A549 (cell line): ENCODE results near the gene IPO9. TPM values are rescaled to one million over a fixed set of nuclear protein-coding genes. Genes with fewer than 3 reads are reported as not detected.

Experiments
- ATAC-seq, 2 experiments: fragments of 200-7000 bp in 1 of 2; fragments of >200 bp in 1 of 2; cut with Nextera tagmentation in 1 of 2; cut with Tn5 transposase in 1 of 2; 3 replicates each; pipeline versions ENCODE4 v1.8.0 to v1.9.1; 2018 to 2020; ENCODE audit warnings: mild to moderate bottlenecking in 1 of 2, moderate library complexity in 1 of 2
- CTCF ChIA-PET: fragments of 300-600 bp; sonication (Branson Sonifier 250); formaldehyde crosslinking; extraction: SDS; loops from one replicate; lab custom pipeline; 2021; ENCODE audit warnings: antibody characterized with exemption, inconsistent platforms; lab: Yijun Ruan, JAX
- POLR2A ChIA-PET: fragments of 350-600 bp; formaldehyde crosslinking; extraction: SDS; loops from one replicate; lab custom pipeline; 2021; ENCODE audit warnings: antibody characterized with exemption, inconsistent platforms; lab: Yijun Ruan, JAX
- DNase-seq, 2 experiments: peaks; one replicate each; pipeline versions ENCODE4 v3.0.0 to v3.0.0-alpha.2; 2011 to 2016; ENCODE audit warnings: low read depth in 1 of 2, low spot score in 1 of 2
- FAIRE-seq: peaks from 2 replicates; lab custom pipeline; 2011; peaks lifted over from hg19 to GRCh38; lab: Jason Lieb, UNC
- H3K27ac ChIP-seq, 2 experiments: fragments of >200 bp; sonication (Bioruptor Twin); formaldehyde crosslinking; 3 replicates each; pipeline ENCODE4 v1.5.1; 2016 to 2017
- H3K4me1 ChIP-seq: fragments of >200 bp; sonication (Bioruptor Twin); formaldehyde crosslinking; 3 replicates; pipeline ENCODE4 v1.6.1; 2016
- H3K4me2 ChIP-seq: fragments of >200 bp; sonication (Bioruptor Twin); formaldehyde crosslinking; 3 replicates; pipeline ENCODE4 v1.6.1; 2016
- H3K4me3 ChIP-seq: fragments of >200 bp; sonication (Bioruptor Twin); formaldehyde crosslinking; 3 replicates; pipeline ENCODE4 v1.5.1; 2016
- H3K9me3 ChIP-seq: fragments of >200 bp; sonication (Bioruptor Twin); formaldehyde crosslinking; 3 replicates; pipeline ENCODE4 v1.6.1; 2016
- CBX2 ChIP-seq: fragments of 200-600 bp; sonication (generic); IDR thresholded peaks from 2 replicates; pipeline ENCODE4 v1.6.1; 2016; ENCODE audit warnings: low read depth, mild to moderate bottlenecking, borderline replicate concordance
- CHD4 ChIP-seq: fragments of 200-600 bp; sonication (generic); IDR thresholded peaks from 2 replicates; pipeline ENCODE4 v1.6.1; 2016; ENCODE audit warnings: antibody characterized with exemption, mild to moderate bottlenecking, borderline replicate concordance
- EHF ChIP-seq: fragments of 250-450 bp; sonication (Bioruptor Pico); IDR thresholded peaks from 2 replicates; pipeline ENCODE4 v1.5.0; 2020; ENCODE audit warnings: mild to moderate bottlenecking
- ESRRA ChIP-seq: fragments of 150-350 bp; IDR thresholded peaks from 2 replicates; pipeline ENCODE4 v1.6.1; 2014; ENCODE audit warnings: mild to moderate bottlenecking, low read length, borderline replicate concordance
- FOSL2 ChIP-seq, 2 experiments: fragments of 450-650 bp in 1 of 2; fragments of >200 bp in 1 of 2; sonication (Bioruptor Twin) in 1 of 2; formaldehyde crosslinking; IDR thresholded peaks; 2 replicates each; pipeline versions ENCODE4 v1.5.0 to v1.6.1; 2016 to 2020; ENCODE audit warnings: mild to moderate bottlenecking in 1 of 2, moderate library complexity in 1 of 2
- FOXS1 ChIP-seq: fragments of 250-450 bp; sonication (Bioruptor Pico); IDR thresholded peaks from 2 replicates; pipeline ENCODE4 v1.5.0; 2020; ENCODE audit warnings: mild to moderate bottlenecking, moderate library complexity
- GATA3 ChIP-seq: IDR thresholded peaks from 2 replicates; pipeline ENCODE4 v1.6.1; 2012; ENCODE audit warnings: borderline replicate concordance
- HOXA7 ChIP-seq: fragments of 250-450 bp; sonication (Bioruptor Pico); IDR thresholded peaks from 2 replicates; pipeline ENCODE4 v1.5.0; 2020; ENCODE audit warnings: mild to moderate bottlenecking, moderate library complexity
- JUN ChIP-seq, 2 experiments: fragments of >200 bp; sonication (Bioruptor Twin); formaldehyde crosslinking; IDR thresholded peaks; 2 replicates in 1 of 2; 3 replicates in 1 of 2; pipeline ENCODE4 v1.6.1; 2016 to 2017
- JUNB ChIP-seq: fragments of >200 bp; sonication (Bioruptor Twin); formaldehyde crosslinking; IDR thresholded peaks from 2 replicates; pipeline ENCODE4 v1.6.1; 2016
- MAFK ChIP-seq: fragments of 450-650 bp; IDR thresholded peaks from 2 replicates; pipeline ENCODE4 v1.6.1; 2014; ENCODE audit not compliant: partially characterized antibody
- MAZ ChIP-seq: fragments of 150-350 bp; IDR thresholded peaks from 2 replicates; pipeline ENCODE4 v1.6.1; 2014; ENCODE audit warnings: antibody characterized with exemption, low read depth, low read length, borderline replicate concordance
- NPAS2 ChIP-seq: fragments of 250-450 bp; sonication (Bioruptor Pico); IDR thresholded peaks from 2 replicates; pipeline ENCODE4 v1.8.0; 2022; ENCODE audit warnings: mild to moderate bottlenecking, moderate library complexity, borderline replicate concordance
- NR3C1 ChIP-seq: fragments of >200 bp; sonication (Bioruptor Twin); formaldehyde crosslinking; IDR thresholded peaks from 3 replicates; pipeline ENCODE4 v1.6.1; 2017
- PHF8 ChIP-seq: fragments of 200-600 bp; sonication (generic); IDR thresholded peaks from 2 replicates; pipeline ENCODE4 v1.6.1; 2016; ENCODE audit warnings: low read depth, mild to moderate bottlenecking, antibody characterized with exemption, moderate library complexity, borderline replicate concordance
- POLR2A ChIP-seq: IDR thresholded peaks from 2 replicates; pipeline ENCODE4 v1.6.1; 2012; ENCODE audit warnings: mild to moderate bottlenecking, low read length
- RFX5 ChIP-seq: fragments of 450-650 bp; IDR thresholded peaks from 2 replicates; pipeline ENCODE4 v1.7.1; 2014; ENCODE audit warnings: antibody characterized with exemption, mild to moderate bottlenecking, moderate library complexity
- RNF2 ChIP-seq: fragments of 200-600 bp; sonication (generic); IDR thresholded peaks from 2 replicates; pipeline ENCODE4 v1.6.1; 2016; ENCODE audit warnings: low read depth, mild to moderate bottlenecking, antibody characterized with exemption, moderate library complexity, borderline replicate concordance
- SMC3 ChIP-seq: fragments of >200 bp; sonication (Bioruptor Twin); formaldehyde crosslinking; IDR thresholded peaks from 3 replicates; pipeline ENCODE4 v1.6.1; 2018; ENCODE audit warnings: inconsistent platforms
- TFCP2L1 ChIP-seq: fragments of 250-450 bp; sonication (Bioruptor Pico); IDR thresholded peaks from 2 replicates; pipeline ENCODE4 v1.5.0; 2021; ENCODE audit warnings: mild to moderate bottlenecking
- TP53 ChIP-seq: fragments of 250-450 bp; sonication (Bioruptor Pico); IDR thresholded peaks from 2 replicates; pipeline ENCODE4 v1.5.0; 2021; ENCODE audit warnings: mild to moderate bottlenecking, moderate library complexity
- ZFP36 ChIP-seq: fragments of 450-650 bp; IDR thresholded peaks from 2 replicates; pipeline ENCODE4 v1.6.1; 2014; ENCODE audit warnings: borderline replicate concordance; ENCODE audit not compliant: partially characterized antibody
- WGBS: methylation state at CpG from one replicate; pipeline ENCODE4 v1.1.6; 2017; ENCODE audit errors: missing lambda C conversion rate; 5-methylcytosine and 5-hydroxymethylcytosine counted together
- polyA plus RNA-seq, 4 experiments: library from polyadenylated mRNA; depleted of rRNA in 3 of 4; stranded (reverse); fragments of >200 nt; fragmentation: RNase III in 1 of 4; extraction: RNeasy Plus Mini Kit Qiagen cat#74134 plus additional on column Dnase treatment in 1 of 4; gene quantifications; 2 replicates in 3 of 4; 3 replicates in 1 of 4; pipeline ENCODE4 v1.2.3, GENCODE V29; 2011 to 2017
- TF ChIP-seq, protein P1 (sequence below): IDR thresholded peaks from 2 replicates; pipeline ENCODE4 v1.6.1; 2012; ENCODE audit warnings: low read depth, borderline replicate concordance
- TF ChIP-seq, protein P2 (sequence below): fragments of 450-650 bp; IDR thresholded peaks from 2 replicates; pipeline ENCODE4 v1.6.1; 2014; ENCODE audit warnings: antibody characterized with exemption
- TF ChIP-seq, protein P3 (sequence below): fragments of >200 bp; sonication (Bioruptor Twin); formaldehyde crosslinking; IDR thresholded peaks from 3 replicates; pipeline ENCODE4 v1.6.1; 2016
- TF ChIP-seq, protein P4 (sequence below): fragments of 200-600 bp; sonication (generic); IDR thresholded peaks from 2 replicates; pipeline ENCODE4 v1.6.1; 2016; ENCODE audit warnings: antibody characterized with exemption, mild to moderate bottlenecking, moderate library complexity
- TF ChIP-seq, protein P5 (sequence below): IDR thresholded peaks from 2 replicates; pipeline ENCODE4 v1.6.1; 2012

Gene IPO9
- polyA plus RNA-seq, 2 of the 4 experiments (the other 2 are of a cell fraction), result 40.1 to 77.5 TPM

DNA sequence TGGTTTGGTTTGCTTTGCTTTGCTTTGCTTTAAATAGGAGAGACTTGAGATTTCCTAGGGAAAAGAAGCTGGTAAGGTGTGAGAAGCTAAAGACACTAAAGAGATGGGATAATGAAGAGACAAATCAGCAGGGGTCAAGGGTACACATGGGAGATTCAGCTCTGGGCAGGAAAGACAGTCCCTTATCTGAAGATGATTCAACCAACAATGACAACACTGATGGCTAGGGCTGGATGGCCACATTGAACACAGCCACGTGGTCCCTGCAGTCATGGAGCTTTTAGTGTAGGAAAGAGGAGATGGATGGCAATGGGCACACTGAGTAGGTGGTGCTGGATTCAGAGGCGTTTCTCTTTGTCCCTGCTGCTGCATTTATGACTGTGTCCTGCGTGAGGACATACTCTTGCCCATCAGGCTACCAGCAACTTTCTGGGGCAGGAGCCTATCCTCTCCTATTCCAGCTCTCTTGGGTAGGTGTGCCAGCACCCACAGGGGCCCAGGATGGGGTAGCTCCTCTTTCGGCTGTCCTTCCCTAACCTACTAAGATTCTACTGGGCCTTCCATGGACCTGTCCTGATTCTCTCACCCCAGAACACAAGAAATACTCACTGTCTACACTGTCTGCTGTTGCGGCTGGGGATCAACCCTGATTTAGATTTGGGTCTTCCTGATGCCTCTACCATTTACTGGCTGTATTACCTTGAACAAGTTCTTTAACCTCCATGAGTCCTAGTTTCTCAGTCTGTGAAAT, 58.3 kb downstream of the IPO9 start:
- Histone ChIP-seq H3K4me2 (no peak overlapping the region), H3K4me1 (peaks cover 48% of the 10 kb centered on the region), H3K9me3 (no peaks in the 10 kb centered on the region), H3K4me3 (no peak overlapping the region), H3K27ac (no peak overlapping the region)
- WGBS, result 88% methylated on average over 5 of the region's 5 CpGs
- POLR2A ChIA-PET, result interaction anchor here (1.8 kb wide), 1 partner anchor 123 kb away, joined by 4 read pairs; the partner anchor contains the start of gene ELF3
- FAIRE-seq (no peak), ATAC-seq (no peak), DNase-seq (no peak)
- TF ChIP-seq JUNB, result no peak
- no peak for TF ChIP-seq MAFK
- TF ChIP-seq NPAS2 (CRISPR knock-in tag), result no peak
- no peak for TF ChIP-seq EHF (CRISPR knock-in tag)
- no peak for TF ChIP-seq CBX2
- TF ChIP-seq RFX5, result no peak
- no peak for TF ChIP-seq MAZ
- no peak for TF ChIP-seq RNF2
- no peak for TF ChIP-seq CHD4
- TF ChIP-seq, protein P1, sequence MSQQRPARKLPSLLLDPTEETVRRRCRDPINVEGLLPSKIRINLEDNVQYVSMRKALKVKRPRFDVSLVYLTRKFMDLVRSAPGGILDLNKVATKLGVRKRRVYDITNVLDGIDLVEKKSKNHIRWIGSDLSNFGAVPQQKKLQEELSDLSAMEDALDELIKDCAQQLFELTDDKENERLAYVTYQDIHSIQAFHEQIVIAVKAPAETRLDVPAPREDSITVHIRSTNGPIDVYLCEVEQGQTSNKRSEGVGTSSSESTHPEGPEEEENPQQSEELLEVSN, result no peak
- TF ChIP-seq GATA3, result no peak
- TF ChIP-seq TP53 (CRISPR knock-in tag), result no peak
- TF ChIP-seq, protein P2, sequence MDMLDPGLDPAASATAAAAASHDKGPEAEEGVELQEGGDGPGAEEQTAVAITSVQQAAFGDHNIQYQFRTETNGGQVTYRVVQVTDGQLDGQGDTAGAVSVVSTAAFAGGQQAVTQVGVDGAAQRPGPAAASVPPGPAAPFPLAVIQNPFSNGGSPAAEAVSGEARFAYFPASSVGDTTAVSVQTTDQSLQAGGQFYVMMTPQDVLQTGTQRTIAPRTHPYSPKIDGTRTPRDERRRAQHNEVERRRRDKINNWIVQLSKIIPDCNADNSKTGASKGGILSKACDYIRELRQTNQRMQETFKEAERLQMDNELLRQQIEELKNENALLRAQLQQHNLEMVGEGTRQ, result no peak
- no peak for TF ChIP-seq ZFP36
- no peak for TF ChIP-seq TFCP2L1 (CRISPR knock-in tag)
- TF ChIP-seq PHF8, result no peak
- TF ChIP-seq ESRRA, result no peak
- no peak for TF ChIP-seq JUN (IDR thresholded peaks at IDR 0.05)
- CTCF ChIA-PET, result interaction anchor here (0.9 to 16.9 kb wide), 10 partner anchors 8 to 249 kb away, joined by 3 to 303 read pairs (median 6); no protein-coding TSS in a partner anchor

DNA sequence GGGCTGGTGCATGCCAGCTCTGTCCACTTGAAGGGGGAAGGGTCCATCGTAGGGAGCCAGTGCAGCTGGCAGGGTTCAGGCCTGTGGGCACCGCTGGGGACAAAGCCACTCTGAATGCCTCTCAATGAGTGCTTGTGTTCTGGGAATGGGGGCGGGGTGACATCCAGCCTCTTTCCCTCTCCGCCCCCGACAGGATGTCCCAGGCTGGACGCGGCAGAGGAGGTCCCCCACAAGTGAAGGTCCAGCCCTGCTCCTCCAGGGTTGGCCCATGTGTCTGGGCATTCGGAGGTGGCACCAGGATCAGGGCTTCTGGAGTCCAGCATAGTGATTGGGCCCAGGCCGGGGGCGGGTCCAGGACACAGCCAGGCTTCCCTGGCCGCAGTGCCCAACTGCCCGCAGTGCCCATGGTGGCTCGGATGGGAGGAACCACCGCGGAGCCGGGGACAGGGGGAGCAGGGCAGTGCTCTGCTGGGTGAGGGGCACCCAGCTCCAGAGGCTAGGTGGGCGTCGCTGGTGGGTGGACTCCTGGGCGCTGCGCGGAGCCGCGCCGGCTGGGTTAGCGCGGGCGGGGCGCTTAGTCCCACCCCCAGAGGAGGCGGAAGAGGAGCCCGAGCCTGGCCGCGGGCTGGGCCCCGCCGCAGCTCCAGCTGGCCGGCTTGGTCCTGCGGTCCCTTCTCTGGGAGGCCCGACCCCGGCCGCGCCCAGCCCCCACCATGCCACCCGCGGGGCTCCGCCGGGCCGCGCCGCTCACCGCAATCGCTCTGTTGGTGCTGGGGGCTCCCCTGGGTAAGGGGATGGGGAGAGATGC, 59.5 kb downstream of the IPO9 start, which contains the start of gene SHISA4:
TSS of gene SHISA4 (plus strand) at position 617 of the 808 bp plus-strand sequence. CDS start at position 714, 97 bp downstream.
- FAIRE-seq (no peak), ATAC-seq (peak; percentile 86 to 93), DNase-seq (peak; percentile 75 to 86)
- POLR2A ChIA-PET, result interaction anchor here (1.3 to 1.8 kb wide), 2 partner anchors 8 to 122 kb away, joined by 3 to 4 read pairs; partner anchors contain the start of gene ELF3
- Histone ChIP-seq H3K9me3 (no peaks in the 10 kb centered on the region), H3K4me1 (peaks cover 36% of the 10 kb centered on the region), H3K4me3 (peak within 1 kb of the TSS; percentile 67), H3K4me2 (peak within 1 kb of the TSS; percentile 92), H3K27ac (peak within 1 kb of the TSS; percentile 81 to 94)
- TF ChIP-seq HOXA7 (CRISPR knock-in tag) (no peak), TFCP2L1 (CRISPR knock-in tag) (no peak), FOXS1 (CRISPR knock-in tag) (no peak), FOSL2 (IDR thresholded peaks at IDR 0.05) (no peak), FOSL2 (CRISPR knock-in tag; IDR thresholded peaks at IDR 0.05) (no peak), MAZ (no peak), NR3C1 (no peak), JUN (IDR thresholded peaks at IDR 0.05) (peak; percentile 29 to 48; a peak in 1 of 5 replicates), SMC3 (peak; percentile 6; the same call in 1 of the 3 replicates), POLR2A (peak; percentile 79), RFX5 (no peak), PHF8 (peak; percentile 88)
- TF ChIP-seq, protein P3, sequence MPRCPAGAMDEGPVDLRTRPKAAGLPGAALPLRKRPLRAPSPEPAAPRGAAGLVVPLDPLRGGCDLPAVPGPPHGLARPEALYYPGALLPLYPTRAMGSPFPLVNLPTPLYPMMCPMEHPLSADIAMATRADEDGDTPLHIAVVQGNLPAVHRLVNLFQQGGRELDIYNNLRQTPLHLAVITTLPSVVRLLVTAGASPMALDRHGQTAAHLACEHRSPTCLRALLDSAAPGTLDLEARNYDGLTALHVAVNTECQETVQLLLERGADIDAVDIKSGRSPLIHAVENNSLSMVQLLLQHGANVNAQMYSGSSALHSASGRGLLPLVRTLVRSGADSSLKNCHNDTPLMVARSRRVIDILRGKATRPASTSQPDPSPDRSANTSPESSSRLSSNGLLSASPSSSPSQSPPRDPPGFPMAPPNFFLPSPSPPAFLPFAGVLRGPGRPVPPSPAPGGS, result 0 out of 3 replicates have a peak, but pooled peaks have one; percentile 56
- TF ChIP-seq, protein P4, sequence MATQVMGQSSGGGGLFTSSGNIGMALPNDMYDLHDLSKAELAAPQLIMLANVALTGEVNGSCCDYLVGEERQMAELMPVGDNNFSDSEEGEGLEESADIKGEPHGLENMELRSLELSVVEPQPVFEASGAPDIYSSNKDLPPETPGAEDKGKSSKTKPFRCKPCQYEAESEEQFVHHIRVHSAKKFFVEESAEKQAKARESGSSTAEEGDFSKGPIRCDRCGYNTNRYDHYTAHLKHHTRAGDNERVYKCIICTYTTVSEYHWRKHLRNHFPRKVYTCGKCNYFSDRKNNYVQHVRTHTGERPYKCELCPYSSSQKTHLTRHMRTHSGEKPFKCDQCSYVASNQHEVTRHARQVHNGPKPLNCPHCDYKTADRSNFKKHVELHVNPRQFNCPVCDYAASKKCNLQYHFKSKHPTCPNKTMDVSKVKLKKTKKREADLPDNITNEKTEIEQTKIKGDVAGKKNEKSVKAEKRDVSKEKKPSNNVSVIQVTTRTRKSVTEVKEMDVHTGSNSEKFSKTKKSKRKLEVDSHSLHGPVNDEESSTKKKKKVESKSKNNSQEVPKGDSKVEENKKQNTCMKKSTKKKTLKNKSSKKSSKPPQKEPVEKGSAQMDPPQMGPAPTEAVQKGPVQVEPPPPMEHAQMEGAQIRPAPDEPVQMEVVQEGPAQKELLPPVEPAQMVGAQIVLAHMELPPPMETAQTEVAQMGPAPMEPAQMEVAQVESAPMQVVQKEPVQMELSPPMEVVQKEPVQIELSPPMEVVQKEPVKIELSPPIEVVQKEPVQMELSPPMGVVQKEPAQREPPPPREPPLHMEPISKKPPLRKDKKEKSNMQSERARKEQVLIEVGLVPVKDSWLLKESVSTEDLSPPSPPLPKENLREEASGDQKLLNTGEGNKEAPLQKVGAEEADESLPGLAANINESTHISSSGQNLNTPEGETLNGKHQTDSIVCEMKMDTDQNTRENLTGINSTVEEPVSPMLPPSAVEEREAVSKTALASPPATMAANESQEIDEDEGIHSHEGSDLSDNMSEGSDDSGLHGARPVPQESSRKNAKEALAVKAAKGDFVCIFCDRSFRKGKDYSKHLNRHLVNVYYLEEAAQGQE, result no peak
- TF ChIP-seq, protein P5, sequence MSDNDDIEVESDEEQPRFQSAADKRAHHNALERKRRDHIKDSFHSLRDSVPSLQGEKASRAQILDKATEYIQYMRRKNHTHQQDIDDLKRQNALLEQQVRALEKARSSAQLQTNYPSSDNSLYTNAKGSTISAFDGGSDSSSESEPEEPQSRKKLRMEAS, result peak; percentile 31; the same call in 1 of the 2 replicates
- TF ChIP-seq, protein P1, result no peak
- CTCF ChIA-PET, result interaction anchor here (1.1 to 17.1 kb wide), 4 partner anchors 8 to 88 kb away, joined by 3 to 855 read pairs (median 168); partner anchors contain the start of gene RNPEP
- 0% methylated on average over 1 of the region's 49 CpGs for WGBS
